GM12892 (cell line): ENCODE data around the gene KRTAP12-4.
"Not testable (repeated sequence)": the region's sequence is repeated elsewhere in the genome, so short reads cannot be mapped to it uniquely, and the experiment has no call there.

Experiments used
- DNase-seq: peaks from one replicate; pipeline ENCODE4 v3.0.0; 2011; ENCODE audit not compliant: insufficient read length
- FAIRE-seq: peaks from 2 replicates; lab custom pipeline; 2011; peaks lifted over from hg19 to GRCh38; lab: Jason Lieb, UNC
- POLR2A ChIP-seq: IDR thresholded peaks from 2 replicates; pipeline ENCODE4 v1.6.1; 2011; ENCODE audit warnings: low read depth, low read length, control low read depth
- POLR2AphosphoS5 ChIP-seq: IDR thresholded peaks from 2 replicates; pipeline ENCODE4 v1.6.1; 2011; ENCODE audit warnings: low read depth, low read length, control low read depth
- TAF1 ChIP-seq: IDR thresholded peaks from 2 replicates; pipeline ENCODE4 v1.6.1; 2011; ENCODE audit warnings: low read depth, mild to moderate bottlenecking, control low read depth, low read length, borderline replicate concordance

KRTAP12-4 gene

DNA sequence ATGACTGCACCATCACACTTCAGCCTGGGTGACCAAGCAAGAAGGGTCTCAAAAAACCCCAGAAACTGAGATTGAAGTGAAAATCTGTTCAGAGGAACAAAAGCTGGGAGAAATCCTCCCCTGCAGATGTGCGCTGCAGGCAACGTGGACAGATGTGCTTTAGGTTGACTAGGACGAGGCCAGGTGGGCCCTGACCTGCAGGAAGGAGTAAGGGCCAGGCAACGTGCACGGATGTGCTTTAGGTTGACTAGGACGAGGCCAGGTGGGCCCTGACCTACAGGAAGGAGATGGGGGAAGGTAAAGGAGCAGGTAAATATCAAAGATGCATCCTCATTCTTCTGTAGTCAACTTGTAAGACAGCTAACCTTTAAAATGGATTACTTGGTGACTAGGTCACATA is 30.0 kb upstream of the KRTAP12-4 start:
- FAIRE-seq (no peak), DNase-seq (no peak)
- TF ChIP-seq POLR2AphosphoS5 = no peak

- no peak for TF ChIP-seq TAF1
- no peak for TF ChIP-seq POLR2AphosphoS5
- TF ChIP-seq POLR2A = no peak
- FAIRE-seq = no peak
Measured at GRCh38 chr21:44684077-44684476, 29.6 kb upstream of the KRTAP12-4 start.

GRCh38 chr21:44682580-44683151 is 28.2 kb upstream of the KRTAP12-4 start:
- FAIRE-seq (no peak), DNase-seq (no peak)
- TF ChIP-seq POLR2A = no peak
- TF ChIP-seq POLR2AphosphoS5 = no peak
- no peak for TF ChIP-seq TAF1

More at GRCh38 chr21:44684077-44684476, 29.6 kb upstream of the KRTAP12-4 start:
- no peak for DNase-seq

GRCh38 chr21:44681861-44682579 is 27.6 kb upstream of the KRTAP12-4 start, which contains the start of gene KRTAP12-1:
KRTAP12-1 (minus strand) TSS chr21:44682163; CDS start chr21:44682123, 40 bp downstream.
- FAIRE-seq (no peak), DNase-seq (no peak)
- TF ChIP-seq TAF1 (no peak), POLR2AphosphoS5 (no peak), POLR2A (no peak)

- TF ChIP-seq TAF1 = no peak
- TF ChIP-seq POLR2AphosphoS5 = no peak
- TF ChIP-seq POLR2A = no peak
- FAIRE-seq = no peak
- no peak for DNase-seq
Measured at GRCh38 chr21:44681152-44681551, 26.7 kb upstream of the KRTAP12-4 start.

GRCh38 chr21:44677881-44678280 is 23.4 kb upstream of the KRTAP12-4 start:
- DNase-seq (no peak), FAIRE-seq (no peak)
- TF ChIP-seq POLR2A (no peak), TAF1 (no peak), POLR2AphosphoS5 (no peak)

GRCh38 chr21:44671911-44672310 is 17.5 kb upstream of the KRTAP12-4 start:
- DNase-seq = no peak
- TF ChIP-seq POLR2AphosphoS5 (no peak), TAF1 (no peak), POLR2A (no peak)
- no peak for FAIRE-seq

DNA sequence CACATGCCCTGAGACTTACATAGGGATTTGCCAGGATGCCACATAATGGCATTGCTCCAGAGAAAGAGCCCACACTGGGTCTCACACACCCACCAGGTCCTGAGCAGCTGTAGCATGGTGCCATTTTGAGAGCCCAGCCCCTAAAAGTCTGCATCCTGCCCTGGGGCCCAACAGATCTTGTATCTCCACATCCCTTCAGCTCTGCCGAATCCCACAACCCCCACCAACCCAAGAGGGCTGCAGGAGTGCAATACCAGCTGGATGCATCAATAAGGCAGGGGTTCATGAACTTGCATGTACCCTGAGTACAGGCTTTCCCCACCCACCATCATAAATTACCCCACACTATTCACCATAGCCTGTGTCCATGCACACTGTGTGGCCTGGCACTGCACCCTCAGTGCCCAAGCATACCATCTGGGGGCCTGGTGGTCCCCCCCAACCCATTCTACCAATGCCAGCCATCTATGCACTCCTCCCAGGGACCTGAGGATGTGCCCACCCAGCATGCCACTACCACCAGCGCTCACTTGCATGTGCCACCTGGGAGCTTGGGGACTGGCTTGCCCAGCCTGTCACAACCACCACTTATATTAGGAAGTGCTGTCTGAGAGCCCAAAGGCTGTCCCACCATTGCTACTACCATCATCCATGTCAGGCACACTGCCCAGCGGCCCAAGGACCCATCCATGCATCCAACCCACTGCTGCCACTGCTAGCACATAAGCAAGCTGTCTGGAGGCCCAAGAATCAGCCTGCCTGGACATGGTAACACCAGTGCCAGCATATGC is 16.4 kb upstream of the KRTAP12-4 start:
- DNase-seq (no peak), FAIRE-seq (no peak)
- no peak for TF ChIP-seq TAF1
- TF ChIP-seq POLR2AphosphoS5 = no peak
- TF ChIP-seq POLR2A = no peak

DNA sequence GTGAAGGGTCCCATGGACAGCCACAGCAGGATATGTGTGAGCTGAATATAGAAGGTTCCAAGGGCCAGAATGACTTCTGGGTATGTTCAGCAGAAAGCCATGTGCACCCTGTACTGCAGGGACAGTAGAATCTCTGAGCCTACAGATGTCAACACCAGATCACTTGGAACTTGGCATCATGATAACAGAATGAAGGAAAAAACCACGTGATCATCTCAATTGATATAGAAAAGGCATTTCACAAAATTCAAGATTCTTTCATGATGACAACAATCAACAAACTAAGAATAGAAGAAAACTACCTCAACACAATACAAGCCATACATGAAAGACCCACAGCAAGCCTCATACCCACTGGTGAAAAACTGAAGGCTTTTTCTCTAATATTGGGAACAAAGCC is 13.2 kb upstream of the KRTAP12-4 start:
- TF ChIP-seq TAF1 (no peak), POLR2AphosphoS5 (no peak), POLR2A (no peak)
- DNase-seq = no peak
- no peak for FAIRE-seq

DNA sequence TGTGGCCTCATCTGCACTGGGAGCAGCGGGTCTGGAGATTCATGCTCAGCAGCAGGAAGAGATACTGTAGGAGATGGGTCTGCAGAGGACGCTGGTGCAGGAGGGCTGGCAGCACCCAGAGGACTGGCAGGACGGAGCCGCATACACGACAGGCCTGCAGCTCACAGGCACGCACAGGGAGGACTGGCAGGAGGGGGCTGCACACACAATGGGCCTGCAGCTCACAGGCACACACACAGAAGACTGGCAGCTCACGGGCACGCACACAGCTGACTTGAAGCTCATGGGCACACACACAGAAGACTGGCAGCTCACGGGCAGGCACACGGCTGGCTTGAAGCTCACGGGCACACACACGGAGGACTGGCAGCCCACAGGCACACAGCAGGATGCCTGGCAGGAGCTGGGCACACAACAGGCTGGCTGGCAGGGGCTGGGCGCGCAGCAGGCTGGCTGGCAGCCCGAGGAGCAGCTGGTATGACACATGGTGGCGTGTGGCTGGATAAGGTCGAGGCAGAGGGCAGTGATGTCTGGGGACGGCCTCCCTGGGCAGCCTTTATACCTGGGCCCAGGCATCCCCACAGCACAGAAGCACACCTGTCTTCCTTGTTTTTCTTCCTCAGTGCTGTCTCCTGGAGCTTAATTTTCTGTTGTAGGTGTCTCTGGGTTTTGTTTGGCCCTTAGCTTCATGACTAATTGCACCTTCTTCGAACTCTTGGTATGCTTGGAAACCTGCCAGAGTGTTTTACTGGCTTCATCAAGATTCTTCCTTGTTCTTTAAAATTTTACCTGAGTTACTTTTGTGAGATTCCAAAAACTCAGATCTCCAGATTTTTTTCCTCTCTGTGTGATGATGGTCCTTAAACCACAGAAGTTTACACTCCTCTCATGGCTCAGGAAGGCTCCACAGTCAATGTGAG is 12.2 kb upstream of the KRTAP12-4 start, which contains the start of gene KRTAP12-2:
Gene KRTAP12-2 (minus strand): TSS at position 527 of the 920 bp plus-strand sequence. CDS start 41 bp downstream, at position 486.
- TF ChIP-seq POLR2AphosphoS5 (no peak), POLR2A (no peak), TAF1 (no peak)
- DNase-seq = no peak
- no peak for FAIRE-seq

DNA sequence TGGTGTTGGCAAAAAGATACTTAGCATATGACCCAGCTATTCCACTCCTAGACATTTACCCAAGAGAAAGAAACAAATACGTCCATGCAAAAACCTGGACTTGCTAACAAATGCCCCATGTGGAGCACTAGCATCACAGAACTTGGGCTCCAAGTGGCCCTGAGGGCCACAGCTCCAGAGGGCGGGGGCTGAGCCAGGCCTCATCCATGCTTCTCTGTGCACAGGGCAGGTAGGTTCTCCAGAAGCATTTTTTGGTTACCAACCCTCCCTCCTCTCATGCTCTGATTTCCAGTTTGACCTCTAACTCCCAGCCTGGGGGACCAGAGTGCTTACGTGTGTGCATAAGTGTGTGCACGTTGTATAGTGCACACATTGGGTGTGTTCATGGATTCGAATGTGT is 10.2 kb upstream of the KRTAP12-4 start:
- TF ChIP-seq POLR2AphosphoS5 = no peak
- TF ChIP-seq TAF1 = no peak
- TF ChIP-seq POLR2A = no peak

GRCh38 chr21:44661567-44661966 is 7.1 kb upstream of the KRTAP12-4 start:
- FAIRE-seq, DNase-seq: not testable (repeated sequence)

More for the DNA sequence above, 10.2 kb upstream of the KRTAP12-4 start:
- DNase-seq (no peak), FAIRE-seq (no peak)
